GM19043 (cell line): ENCODE results near the gene COL23A1.

ENCODE experiments used
- ATAC-seq: cut with Tn5 transposase; IDR thresholded peaks from one replicate; pipeline ENCODE4 v1.9.1; 2021; ENCODE audit warnings: low read depth; ENCODE audit not compliant: unreplicated experiment

The COL23A1 gene

DNA sequence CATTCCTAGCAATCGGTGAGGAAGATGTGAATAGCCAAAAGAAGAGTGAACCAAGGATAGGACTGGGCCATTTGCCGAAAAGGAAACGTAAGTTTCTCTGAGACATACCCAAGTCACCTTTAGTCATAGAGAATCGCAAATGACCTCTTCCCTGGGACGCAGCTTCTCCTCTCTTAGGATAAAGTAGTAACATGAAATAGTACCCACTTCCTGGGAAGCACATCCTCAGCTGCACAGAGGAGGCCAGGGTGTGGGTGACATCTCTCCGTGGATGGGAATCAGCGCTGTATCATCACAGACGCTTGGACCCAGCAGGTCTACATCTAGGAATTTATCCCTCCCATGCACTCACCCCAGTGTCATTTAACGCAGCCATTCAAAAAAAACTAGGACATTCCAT, 236.7 kb downstream of the COL23A1 start:
- ATAC-seq: no peak

DNA sequence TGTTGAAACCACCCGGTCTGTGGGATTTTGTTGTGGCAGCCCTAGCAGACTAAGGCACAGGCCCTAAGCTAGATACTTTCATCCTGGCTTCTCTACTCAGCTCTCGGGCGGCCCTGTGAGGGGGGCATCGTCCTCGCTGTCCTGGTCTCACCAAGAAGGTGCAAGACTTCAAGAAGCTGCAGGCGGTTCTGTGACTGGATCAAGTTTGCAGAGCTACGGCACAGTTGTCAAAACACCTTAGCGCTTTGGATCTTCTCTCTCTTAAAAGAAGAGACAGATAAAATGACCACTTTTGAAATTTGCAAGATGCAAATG, 238.2 kb downstream of the COL23A1 start:
- ATAC-seq: no peak

GRCh38 chr5:178351221-178352034, 238.8 kb downstream of the COL23A1 start:
- no peak for ATAC-seq

GRCh38 chr5:178350361-178351220, 239.6 kb downstream of the COL23A1 start:
- no peak for ATAC-seq

DNA sequence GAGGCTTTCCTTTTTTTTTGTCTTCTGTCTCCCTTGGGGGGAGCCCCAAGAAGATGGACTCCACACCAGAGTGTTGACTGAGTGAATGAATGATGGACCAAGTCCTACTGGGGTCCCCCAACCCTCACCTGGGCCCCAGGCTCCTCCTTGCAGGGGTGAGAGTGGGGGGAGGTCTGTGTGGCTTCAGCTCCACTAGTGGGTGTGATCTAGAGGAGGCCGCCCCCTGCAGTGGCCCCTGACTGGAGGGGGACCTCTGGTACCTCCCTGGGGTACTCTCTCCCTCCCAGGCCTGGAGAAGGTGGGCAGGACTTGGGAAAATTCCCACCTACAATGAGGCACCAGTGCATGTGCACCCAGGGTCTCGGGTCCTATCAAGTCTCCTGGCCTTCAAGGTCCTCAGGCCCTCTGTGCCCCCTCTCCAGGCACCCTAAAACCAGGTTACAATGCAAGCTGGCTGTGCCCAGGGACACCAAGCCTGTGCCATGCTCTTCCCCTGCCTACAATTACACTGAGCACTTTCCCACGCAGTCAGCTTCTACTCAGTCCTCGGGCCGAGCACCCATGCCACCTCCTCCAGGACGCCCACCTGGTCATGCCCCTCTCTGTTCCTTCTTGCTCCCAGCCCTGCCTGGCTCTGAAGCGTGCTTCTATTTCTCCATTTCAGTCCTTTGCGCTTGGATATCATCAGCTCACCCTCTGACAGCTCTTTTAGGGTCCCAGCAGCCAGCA, 240.4 kb downstream of the COL23A1 start:
- no peak for ATAC-seq

DNA sequence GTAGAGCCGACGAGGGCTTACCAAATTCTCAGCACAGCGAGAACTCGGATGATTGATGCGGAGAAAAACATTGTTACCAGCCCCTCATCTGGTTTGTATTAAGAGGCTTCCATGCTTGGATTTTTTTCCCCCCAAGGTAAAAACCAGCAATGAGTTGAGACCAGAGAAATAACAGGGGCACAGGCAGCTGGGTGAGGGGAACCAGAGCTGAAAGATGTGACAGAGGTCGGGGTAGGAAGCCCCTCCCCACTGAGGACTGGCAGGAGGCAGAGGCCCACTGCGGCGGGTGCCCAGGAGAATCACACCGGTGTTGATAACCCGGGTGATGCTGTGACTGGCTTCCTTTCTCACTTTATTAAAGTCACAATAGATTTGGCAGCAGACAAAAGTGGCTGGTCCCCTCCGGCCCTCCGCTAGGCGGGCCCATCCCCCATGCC, 241.1 kb downstream of the COL23A1 start:
- no peak for ATAC-seq

DNA sequence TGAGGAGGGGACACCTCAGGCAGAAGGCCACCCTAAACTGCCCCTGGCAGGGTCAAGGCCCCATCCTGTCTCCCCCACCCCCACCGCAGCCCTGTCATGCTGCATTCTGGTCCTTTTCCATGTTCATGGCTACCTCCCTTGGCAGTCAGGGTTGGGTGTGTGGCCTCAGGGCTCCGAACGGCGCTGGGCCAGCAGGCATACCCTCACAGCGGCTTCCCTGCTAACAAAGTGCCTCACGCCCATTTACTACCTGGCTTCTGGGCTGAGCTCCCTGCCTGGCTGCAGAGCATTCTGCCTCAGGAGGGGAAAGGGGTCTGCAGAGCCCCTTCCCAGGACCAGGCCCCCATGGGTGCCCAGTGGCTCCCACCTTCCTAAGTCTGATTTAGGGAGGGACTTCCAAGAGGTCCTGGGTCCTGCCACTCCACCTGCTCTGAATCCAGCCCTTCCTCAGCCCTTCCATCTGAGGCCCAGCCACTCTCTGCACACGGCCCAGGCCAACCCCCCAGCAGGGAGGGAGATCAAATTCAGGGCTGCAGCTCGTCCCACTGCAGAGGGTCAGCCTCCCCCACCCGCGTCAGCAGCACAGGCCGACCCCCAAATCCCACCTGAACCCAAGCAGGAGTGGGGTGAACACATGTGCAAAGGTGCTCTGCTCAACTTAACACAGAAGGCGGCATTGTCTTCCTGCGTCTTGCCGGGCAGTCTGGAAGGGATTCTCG, 241.7 kb downstream of the COL23A1 start:
- no peak for ATAC-seq

DNA sequence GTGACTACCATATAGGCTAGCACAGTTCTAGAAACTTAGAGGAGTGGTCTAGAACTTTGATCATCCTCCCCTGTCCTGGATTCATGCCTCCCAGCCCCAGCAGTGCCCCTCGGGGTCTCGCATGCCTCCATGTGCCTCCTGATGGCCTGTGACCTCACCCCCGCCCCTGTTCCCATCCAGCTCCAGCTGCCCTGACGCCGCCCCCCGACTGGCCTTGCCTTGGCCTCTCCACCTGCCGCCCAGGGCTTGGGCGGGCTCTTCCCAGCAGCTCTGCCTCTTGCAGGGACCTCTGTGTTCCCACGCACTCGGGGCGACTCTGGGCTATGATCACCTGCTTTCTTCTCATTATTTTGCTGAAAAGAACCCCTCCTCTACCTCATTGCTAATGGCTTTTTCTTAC, 242.2 kb downstream of the COL23A1 start:
- ATAC-seq: no peak

DNA sequence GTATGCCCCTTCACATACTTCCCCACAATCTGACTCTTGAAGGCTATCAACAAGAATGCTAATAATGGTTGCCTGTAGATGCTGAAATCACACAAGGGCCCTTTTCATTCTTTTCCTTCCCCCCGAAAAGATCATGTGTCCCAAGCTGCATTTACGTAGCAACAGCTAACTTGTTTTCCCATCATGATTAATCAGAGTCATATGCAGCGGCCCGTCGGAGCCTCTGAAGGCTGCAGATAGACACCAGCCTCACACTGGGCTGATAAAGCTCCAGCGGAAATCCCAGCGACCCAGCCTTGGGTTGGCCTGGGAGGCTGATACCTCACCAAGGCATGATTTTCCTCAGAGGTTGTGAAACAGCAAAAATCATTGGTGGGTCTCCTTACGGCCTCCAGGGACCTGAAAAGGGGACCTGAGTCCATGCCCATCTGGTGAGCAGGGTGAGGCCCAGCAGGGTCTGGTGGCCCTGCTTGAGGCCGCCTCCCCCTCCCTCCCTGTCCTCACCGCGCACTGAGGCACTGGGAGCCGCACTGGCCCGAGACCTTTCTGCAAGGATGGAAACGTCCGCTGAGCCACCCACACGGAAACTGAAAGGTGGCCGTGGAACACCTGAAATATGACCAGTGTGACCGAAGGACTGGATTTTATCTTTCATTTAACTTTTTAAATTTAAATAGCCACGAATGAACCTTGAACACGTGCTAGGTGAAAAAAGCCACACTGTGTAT, 243.4 kb downstream of the COL23A1 start:
- ATAC-seq: no peak

- ATAC-seq: no peak
Measured at GRCh38 chr5:178343306-178343705, 246.9 kb downstream of the COL23A1 start.

GRCh38 chr5:178341851-178342140, 248.4 kb downstream of the COL23A1 start:
- ATAC-seq: no peak

GRCh38 chr5:178341091-178341850, 248.9 kb downstream of the COL23A1 start:
- no peak for ATAC-seq

DNA sequence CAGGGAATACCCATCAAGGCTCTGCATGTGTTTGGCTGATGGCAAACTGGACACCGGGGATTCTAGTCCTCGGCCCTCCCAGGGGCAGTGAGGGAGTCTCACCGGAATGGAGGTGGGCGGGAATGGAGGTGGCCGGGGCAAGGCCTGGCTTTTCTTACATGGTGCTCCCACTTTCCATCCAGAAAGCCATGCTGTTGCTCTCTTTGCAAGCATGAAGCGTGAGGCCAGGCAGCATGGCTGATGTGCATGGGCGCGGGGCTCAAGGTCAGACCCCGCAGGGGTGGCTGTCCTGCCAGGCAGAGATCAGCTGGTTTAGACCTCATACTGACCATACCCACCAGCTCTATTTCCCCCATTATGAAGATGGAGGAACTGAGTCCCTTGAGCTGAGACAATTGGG, 249.6 kb downstream of the COL23A1 start:
- ATAC-seq: no peak

- ATAC-seq: no peak
Measured at GRCh38 chr5:178340187-178340586, 250.0 kb downstream of the COL23A1 start.

- ATAC-seq: no peak
Measured at GRCh38 chr5:178339272-178339671, 250.9 kb downstream of the COL23A1 start.

DNA sequence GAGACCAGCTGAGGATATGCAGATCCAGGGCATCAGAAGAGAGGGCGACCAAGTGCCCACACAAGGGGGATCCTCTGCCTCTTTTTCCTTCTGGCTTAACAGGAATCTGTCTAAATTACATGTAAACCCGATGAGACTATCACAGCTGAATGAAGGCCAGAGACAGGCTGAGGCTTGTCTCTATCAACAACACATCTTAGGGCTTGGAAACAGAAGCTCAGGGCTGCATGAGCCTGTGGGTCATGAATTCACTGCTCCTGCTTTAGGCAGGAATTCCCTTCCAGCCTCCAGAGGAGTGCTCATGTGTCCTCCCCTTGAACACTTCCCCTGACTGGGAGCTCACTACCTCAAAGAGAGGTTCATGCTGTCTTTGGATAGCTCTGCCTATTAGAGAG, 251.4 kb downstream of the COL23A1 start:
- no peak for ATAC-seq

DNA sequence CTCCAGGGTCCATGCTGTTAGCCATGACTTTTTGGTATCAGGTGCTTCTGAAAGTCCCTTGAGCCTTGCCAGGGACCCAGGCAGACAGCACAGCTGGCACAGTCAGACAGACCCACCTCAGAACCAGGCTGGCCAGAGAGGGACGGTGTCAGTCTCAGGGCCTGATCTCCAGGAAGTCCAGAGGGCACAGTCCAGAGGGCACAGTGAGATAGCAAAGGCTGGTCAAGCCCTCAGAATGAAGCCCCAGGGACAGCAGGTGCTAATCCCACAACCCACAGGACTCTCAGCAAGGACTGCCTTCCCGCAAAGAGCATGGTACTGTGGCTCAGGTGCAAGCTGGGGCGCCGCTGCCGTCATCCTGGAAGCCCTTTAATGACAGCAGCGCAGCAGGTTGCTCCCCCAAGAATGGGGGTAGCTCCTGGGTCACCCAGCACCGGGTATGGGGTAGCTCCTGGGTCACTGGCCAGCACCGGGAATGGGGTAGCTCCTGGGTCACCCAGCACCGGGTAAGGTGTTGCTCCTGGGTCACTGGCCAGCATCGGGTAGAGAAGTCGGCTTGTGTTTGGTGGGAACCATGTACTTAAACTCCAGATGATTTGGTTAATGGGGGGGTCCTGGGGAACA, 252.0 kb downstream of the COL23A1 start:
- no peak for ATAC-seq

DNA sequence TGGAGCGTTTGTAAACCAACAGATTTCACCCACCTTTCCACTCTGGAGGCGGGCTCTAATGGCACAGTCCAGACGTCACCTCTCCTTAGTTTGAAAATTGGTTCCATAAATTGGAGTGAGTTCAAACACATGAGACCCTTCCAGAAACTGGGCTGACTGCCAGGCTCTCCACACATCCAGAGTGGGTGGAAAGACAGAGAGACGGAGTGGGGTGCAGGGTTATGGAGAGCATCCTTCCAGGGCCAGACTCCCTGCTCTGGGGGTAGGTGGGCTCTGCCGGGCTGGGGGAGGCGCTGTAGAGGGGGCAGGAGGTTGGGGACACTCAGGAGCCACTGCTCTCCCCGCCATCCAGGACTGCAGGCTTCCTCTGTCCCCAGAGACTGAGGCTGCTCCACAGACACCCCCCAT, 252.9 kb downstream of the COL23A1 start:
- no peak for ATAC-seq

DNA sequence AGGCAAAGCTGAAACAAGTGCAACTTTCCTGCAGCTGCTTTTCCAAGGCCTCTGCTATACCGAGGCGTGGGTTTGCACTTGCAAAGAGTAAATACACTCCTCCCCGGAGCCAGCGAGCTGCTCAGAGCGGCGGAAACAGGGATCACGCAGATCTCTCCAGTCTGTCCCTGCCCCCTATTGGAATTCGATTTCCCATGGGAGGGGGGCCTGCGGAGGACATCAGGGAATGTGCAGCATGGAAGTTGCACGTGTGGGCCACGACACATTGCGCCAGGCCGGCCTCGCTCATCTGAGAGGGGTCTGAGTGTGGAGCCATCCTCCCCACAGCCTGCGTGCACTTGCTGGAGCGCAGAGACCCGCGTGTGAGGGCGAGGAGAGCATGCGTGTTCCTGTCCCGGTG, 253.3 kb downstream of the COL23A1 start:
- no peak for ATAC-seq
